PC-3 (cell line): Measurements from ENCODE around the gene HGD.

Experiments used
- CTCF ChIP-seq: fragments of 300-600 bp; sonication (generic); conservative IDR thresholded peaks from 2 replicates; pipeline ENCODE4 v1.5.1; 2017; ENCODE audit warnings: antibody characterized with exemption, low read depth, mild to moderate bottlenecking, low read length
- EZH2 ChIP-seq: fragments of 300-600 bp; sonication (generic); IDR thresholded peaks from one replicate; pipeline ENCODE4 v1.6.1; 2017; ENCODE audit warnings: antibody characterized with exemption, mild to moderate bottlenecking, low read length; ENCODE audit not compliant: unreplicated experiment
- EZH2phosphoT487 ChIP-seq: fragments of 300-600 bp; sonication (generic); IDR thresholded peaks from 2 replicates; pipeline ENCODE4 v1.6.1; 2018; ENCODE audit warnings: mild to moderate bottlenecking, antibody characterized with exemption, low read length, borderline replicate concordance

- TF ChIP-seq CTCF (no peak), EZH2 (no peak), EZH2phosphoT487 (no peak)
These were observed 48.8 kb upstream of the HGD start for GRCh38 chr3:120730576-120731542.
